ENCODE results near the gene SAMD15.

GRCh38 chr14:77421201-77421600 lies 44.0 kb downstream of the SAMD15 start:
- no peak for TF ChIP-seq CTCF (IDR thresholded peaks at IDR 0.05)
- no peak for TF ChIP-seq POLR2A (IDR thresholded peaks at IDR 0.05)
- no peak for TF ChIP-seq EP300 (IDR thresholded peaks at IDR 0.05)

Data from gastroesophageal sphincter (tissue), 3 donors.